Gastrocnemius medialis (tissue), 4 donors: ENCODE measurements around the gene PIK3C3.

ENCODE experiments used
- POLR2A ChIP-seq, 2 donors: fragments of 450-650 bp; IDR thresholded peaks; one replicate each; pipeline ENCODE4 v1.6.1; 2017; ENCODE audit warnings: antibody characterized with exemption in 2 of 2, mild to moderate bottlenecking in 2 of 2, moderate library complexity in 2 of 2
- TF ChIP-seq, protein P1 (sequence below), 5 experiments: fragments of 450-650 bp in 3 of 5; fragments of 200-600 bp in 2 of 5; sonication (generic) in 2 of 5; IDR thresholded peaks in 4 of 5; conservative IDR thresholded peaks in 1 of 5; 1 replicate in 4 of 5; 2 replicates in 1 of 5; pipeline ENCODE4 v1.5.1; 2016 to 2019; ENCODE audit warnings: antibody characterized with exemption in 5 of 5, mild to moderate bottlenecking in 3 of 5, moderate library complexity in 3 of 5

GRCh38 chr18:42053188-42053781, 98.3 kb downstream of the PIK3C3 start:
- TF ChIP-seq POLR2A (IDR thresholded peaks at IDR 0.05), result no peak
- TF ChIP-seq, protein P1, sequence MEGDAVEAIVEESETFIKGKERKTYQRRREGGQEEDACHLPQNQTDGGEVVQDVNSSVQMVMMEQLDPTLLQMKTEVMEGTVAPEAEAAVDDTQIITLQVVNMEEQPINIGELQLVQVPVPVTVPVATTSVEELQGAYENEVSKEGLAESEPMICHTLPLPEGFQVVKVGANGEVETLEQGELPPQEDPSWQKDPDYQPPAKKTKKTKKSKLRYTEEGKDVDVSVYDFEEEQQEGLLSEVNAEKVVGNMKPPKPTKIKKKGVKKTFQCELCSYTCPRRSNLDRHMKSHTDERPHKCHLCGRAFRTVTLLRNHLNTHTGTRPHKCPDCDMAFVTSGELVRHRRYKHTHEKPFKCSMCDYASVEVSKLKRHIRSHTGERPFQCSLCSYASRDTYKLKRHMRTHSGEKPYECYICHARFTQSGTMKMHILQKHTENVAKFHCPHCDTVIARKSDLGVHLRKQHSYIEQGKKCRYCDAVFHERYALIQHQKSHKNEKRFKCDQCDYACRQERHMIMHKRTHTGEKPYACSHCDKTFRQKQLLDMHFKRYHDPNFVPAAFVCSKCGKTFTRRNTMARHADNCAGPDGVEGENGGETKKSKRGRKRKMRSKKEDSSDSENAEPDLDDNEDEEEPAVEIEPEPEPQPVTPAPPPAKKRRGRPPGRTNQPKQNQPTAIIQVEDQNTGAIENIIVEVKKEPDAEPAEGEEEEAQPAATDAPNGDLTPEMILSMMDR (IDR thresholded peaks at IDR 0.05 in 4 of 5, conservative IDR thresholded peaks at IDR 0.05 in 1 of 5), result peak; percentile 39 to 67 (median 53)
